ENCODE data around the gene AFP.
"Not testable (repeated sequence)": the region's sequence is repeated elsewhere in the genome, so short reads cannot be mapped to it uniquely, and the experiment has no call there.

AFP gene

DNA sequence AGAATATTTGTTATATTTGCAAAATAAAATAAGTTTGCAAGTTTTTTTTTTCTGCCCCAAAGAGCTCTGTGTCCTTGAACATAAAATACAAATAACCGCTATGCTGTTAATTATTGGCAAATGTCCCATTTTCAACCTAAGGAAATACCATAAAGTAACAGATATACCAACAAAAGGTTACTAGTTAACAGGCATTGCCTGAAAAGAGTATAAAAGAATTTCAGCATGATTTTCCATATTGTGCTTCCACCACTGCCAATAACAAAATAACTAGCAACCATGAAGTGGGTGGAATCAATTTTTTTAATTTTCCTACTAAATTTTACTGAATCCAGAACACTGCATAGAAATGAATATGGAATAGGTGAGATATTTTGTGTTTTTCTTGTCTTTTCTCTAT, at the start of gene AFP:
Gene AFP (plus strand): TSS at position 238 of the 400 bp plus-strand sequence. CDS start 42 bp downstream, at position 280.
- no peak within 1 kb of the TSS for H3K4me3 ChIP-seq (ENCODE audit: low read depth, low read length)
- DNase-seq (ENCODE audit: low read depth), result no peak
- TF ChIP-seq, protein P1, sequence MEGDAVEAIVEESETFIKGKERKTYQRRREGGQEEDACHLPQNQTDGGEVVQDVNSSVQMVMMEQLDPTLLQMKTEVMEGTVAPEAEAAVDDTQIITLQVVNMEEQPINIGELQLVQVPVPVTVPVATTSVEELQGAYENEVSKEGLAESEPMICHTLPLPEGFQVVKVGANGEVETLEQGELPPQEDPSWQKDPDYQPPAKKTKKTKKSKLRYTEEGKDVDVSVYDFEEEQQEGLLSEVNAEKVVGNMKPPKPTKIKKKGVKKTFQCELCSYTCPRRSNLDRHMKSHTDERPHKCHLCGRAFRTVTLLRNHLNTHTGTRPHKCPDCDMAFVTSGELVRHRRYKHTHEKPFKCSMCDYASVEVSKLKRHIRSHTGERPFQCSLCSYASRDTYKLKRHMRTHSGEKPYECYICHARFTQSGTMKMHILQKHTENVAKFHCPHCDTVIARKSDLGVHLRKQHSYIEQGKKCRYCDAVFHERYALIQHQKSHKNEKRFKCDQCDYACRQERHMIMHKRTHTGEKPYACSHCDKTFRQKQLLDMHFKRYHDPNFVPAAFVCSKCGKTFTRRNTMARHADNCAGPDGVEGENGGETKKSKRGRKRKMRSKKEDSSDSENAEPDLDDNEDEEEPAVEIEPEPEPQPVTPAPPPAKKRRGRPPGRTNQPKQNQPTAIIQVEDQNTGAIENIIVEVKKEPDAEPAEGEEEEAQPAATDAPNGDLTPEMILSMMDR (conservative IDR thresholded peaks at IDR 0.05; ENCODE audit: low read depth, low read length), result no peak

DNA sequence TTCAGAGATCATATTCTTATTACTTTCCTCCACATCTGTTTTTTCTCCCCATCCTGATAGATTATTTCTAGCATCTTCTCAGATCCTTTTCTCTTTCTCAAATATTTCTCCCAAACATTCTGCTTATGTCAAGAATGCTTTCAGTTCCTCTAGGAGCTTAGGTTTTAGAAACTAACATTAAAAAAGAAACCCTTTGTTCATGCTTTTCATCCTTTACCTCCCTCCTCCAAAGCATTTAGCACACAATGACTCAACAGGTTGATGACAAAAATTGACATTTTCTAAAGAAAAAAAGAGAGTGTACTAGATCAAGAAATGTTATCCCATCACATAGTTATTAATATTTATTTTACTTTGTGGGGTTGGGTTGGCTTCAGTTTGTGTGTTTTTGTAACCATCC, 48.5 kb upstream of the AFP start:
- DNase-seq (ENCODE audit: low read depth), result no peak
- H3K4me3 ChIP-seq (ENCODE audit: low read depth, low read length), result no peak overlapping the region
- TF ChIP-seq, protein P1 (conservative IDR thresholded peaks at IDR 0.05; ENCODE audit: low read depth, low read length), result no peak

DNA sequence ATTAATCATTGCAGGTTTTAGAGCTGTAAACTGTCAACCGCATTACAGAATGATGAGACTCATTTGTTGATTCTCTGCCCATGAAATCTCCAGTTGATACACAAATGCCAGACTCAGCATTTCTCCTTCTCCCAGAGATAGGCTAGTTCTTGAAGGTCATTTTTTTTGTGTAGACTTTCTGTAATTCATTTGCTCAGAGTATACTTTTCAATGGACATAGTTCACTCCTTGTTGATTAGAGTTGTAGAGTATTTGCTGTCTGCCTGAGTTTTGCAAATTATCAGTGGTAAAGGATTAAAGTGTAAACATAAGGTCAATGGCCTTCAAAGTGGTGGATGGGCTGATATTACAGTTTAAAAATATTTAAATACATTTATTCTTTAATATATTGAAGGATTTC, 47.1 kb upstream of the AFP start:
- no peak for DNase-seq (ENCODE audit: low read depth)
- TF ChIP-seq, protein P1 (conservative IDR thresholded peaks at IDR 0.05; ENCODE audit: low read depth, low read length), result no peak
- no peak overlapping the region for H3K4me3 ChIP-seq (ENCODE audit: low read depth, low read length)

DNA sequence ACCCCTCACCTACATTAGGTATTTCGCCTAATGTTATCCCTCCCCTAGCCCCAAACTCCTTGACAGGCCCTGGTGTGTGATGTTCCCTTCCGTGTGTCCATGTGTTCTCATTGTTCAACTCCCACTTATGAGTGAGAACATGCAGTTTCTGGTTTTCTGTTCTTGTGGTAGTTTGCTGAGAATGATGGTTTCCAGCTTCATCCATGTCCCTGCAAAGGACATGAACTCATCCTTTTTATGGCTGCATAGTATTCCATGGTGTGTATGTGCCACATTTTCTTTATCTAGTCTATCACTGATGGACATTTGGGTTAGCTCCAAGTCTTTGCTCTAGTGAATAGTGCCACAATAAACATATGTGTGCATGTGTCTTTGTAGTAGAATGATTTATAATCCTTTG, 46.4 kb upstream of the AFP start:
- not testable (repeated sequence) for DNase-seq (ENCODE audit: low read depth); H3K4me3 ChIP-seq (ENCODE audit: low read depth, low read length)

DNA sequence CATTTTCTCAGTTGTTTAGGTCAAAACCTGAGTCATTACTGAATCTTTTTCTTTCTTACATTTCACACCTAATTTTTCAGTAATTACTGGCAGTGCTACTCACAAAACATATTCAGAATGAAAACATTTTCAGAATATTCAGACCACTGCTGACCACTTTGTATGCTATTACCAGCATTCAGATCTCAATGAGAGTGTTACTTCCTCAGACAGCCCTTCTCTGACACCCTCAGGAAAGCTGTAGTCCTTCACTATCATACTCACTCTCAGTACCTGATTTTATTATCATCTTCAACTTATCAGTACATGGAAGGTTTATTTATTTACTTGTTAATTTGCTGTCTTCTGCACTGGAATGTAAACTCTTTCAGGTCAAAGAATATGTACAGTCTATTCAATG, 44.2 kb upstream of the AFP start:
- TF ChIP-seq, protein P1 (conservative IDR thresholded peaks at IDR 0.05; ENCODE audit: low read depth, low read length), result no peak
- no peak for DNase-seq (ENCODE audit: low read depth)
- H3K4me3 ChIP-seq (ENCODE audit: low read depth, low read length), result no peak overlapping the region

DNA sequence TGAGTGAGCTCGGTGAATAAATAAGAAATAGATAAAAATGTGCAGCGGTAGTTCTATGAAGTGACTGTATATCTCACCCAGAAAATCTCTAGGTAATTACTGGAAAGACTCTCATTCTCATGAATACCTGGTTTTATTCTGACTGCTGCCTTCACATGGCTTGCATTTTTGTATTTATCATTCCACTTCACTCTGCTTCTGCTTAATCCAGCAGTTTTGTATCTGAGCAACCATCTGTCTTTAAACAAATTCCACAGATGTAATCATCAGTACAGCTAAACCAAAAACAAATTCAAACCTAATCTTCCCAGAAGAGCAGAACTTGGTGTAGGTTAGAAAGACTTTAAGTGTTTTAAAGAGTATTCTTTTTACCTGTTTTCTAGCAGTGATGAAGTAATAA, 43.1 kb upstream of the AFP start:
- no peak overlapping the region for H3K4me3 ChIP-seq (ENCODE audit: low read depth, low read length)
- no peak for DNase-seq (ENCODE audit: low read depth)
- TF ChIP-seq, protein P1 (conservative IDR thresholded peaks at IDR 0.05; ENCODE audit: low read depth, low read length), result no peak

DNA sequence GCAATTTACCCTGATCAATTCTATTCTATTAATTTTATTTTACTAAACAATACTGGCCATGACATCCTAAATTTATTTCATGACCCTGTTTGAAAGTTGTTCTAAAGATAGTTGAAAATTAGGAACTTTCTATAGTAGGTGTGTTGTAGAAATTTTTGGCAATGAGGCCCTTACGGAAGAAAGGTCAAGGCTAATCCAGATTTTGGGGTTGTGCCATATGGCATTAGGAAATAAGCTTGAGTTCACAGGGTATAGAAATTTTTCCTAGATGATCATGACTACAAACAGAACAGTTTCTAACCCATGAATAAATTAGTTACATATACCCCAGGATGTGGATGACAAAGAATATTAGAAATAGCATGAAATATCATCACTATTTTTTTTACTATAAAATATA, 39.7 kb upstream of the AFP start:
- no peak overlapping the region for H3K4me3 ChIP-seq (ENCODE audit: low read depth, low read length)
- DNase-seq (ENCODE audit: low read depth), result no peak
- TF ChIP-seq, protein P1 (conservative IDR thresholded peaks at IDR 0.05; ENCODE audit: low read depth, low read length), result no peak
